Heart left ventricle (tissue), 16 donors: ENCODE data around the gene ITGA11. TPM values are rescaled to one million over a fixed set of nuclear protein-coding genes. Genes with fewer than 3 reads are reported as not detected.
A peak's percentile ranks its signal among the peaks of the same experiment; 100 is the strongest.

Experiments used
- ATAC-seq, 4 donors: fragments of 200-7000 bp; cut with Tn5 transposase; one replicate each; pipeline ENCODE4 v1.9.1; 2020 to 2022; ENCODE audit warnings: moderate library complexity in 4 of 4, mild to moderate bottlenecking in 3 of 4, moderate number of reproducible peaks in 1 of 4
- DNase-seq, 5 donors: peaks; one replicate each; pipeline ENCODE4 v3.0.0-alpha.2; 2020
- H3K27ac ChIP-seq, 12 donors: fragments of 200-600 bp; sonication (generic) in 4 of 12; one replicate each; pipeline versions ENCODE4 v1.5.0 to v1.8.0; 2016 to 2022; ENCODE audit warnings: mild to moderate bottlenecking in 2 of 12
- H3K27me3 ChIP-seq, 9 donors: fragments of 200-600 bp; sonication (generic) in 2 of 9; one replicate each; pipeline versions ENCODE4 v1.5.1 to v1.8.0; 2016 to 2022; ENCODE audit warnings: mild to moderate bottlenecking in 3 of 9
- H3K36me3 ChIP-seq, 9 donors: fragments of 200-600 bp; sonication (generic) in 2 of 9; one replicate each; pipeline versions ENCODE4 v1.5.0 to v1.8.0; 2018 to 2022; ENCODE audit warnings: mild to moderate bottlenecking in 2 of 9
- H3K4me1 ChIP-seq, 12 donors: fragments of 200-600 bp; sonication (generic) in 4 of 12; one replicate each; pipeline versions ENCODE4 v1.5.0 to v1.8.0; 2016 to 2022; ENCODE audit warnings: mild to moderate bottlenecking in 3 of 12
- H3K4me3 ChIP-seq, 12 donors: fragments of 200-600 bp; sonication (generic) in 4 of 12; one replicate each; pipeline versions ENCODE4 v1.5.0 to v1.8.0; 2017 to 2022; ENCODE audit warnings: mild to moderate bottlenecking in 9 of 12, moderate library complexity in 4 of 12
- H3K9me3 ChIP-seq, 12 donors: fragments of 200-600 bp; sonication (generic) in 4 of 12; one replicate each; pipeline versions ENCODE4 v1.5.0 to v1.8.0; 2016 to 2022; ENCODE audit warnings: mild to moderate bottlenecking in 1 of 12
- POLR2A ChIP-seq, 2 donors: fragments of 450-650 bp; IDR thresholded peaks; one replicate each; pipeline ENCODE4 v1.6.1; 2017; ENCODE audit warnings: antibody characterized with exemption in 2 of 2, mild to moderate bottlenecking in 2 of 2, moderate library complexity in 2 of 2
- WGBS, 4 donors: extraction: QIAGEN DNeasy Blood & Tissue Kit in 2 of 4; methylation state at CpG; one replicate each; pipeline versions ENCODE4 v1.1.5 to v1.1.7; 2013 to 2018; 5-methylcytosine and 5-hydroxymethylcytosine counted together
- intact Hi-C, 10 donors: fragments of 100-400 bp; cut with DNase I; formaldehyde crosslinking; loops; one replicate each; pipeline versions ENCODE4 v1.11.1 to v1.14.2; 2022
- polyA plus RNA-seq, 2 donors: library from polyadenylated mRNA; stranded (reverse); fragments of 200-250 nt; gene quantifications; one replicate each; pipeline ENCODE4 v1.2.3, GENCODE V29; 2013
- total RNA-seq, 9 donors: library from RNA; depleted of rRNA in 2 of 9; stranded (reverse); fragments of >200 nt in 2 of 9; fragmentation: NEBNext Ultra II Directional in 3 of 9; extraction: Animal tissue kit (Norgen Biotek cat#: 25700) in 3 of 9; gene quantifications; one replicate each; pipeline versions ENCODE4 v1.1.0 to v1.2.4, GENCODE V29; 2016 to 2023
- TF ChIP-seq, protein P1 (sequence below), 12 donors: fragments of 200-600 bp; sonication (generic) in 4 of 12; IDR thresholded peaks; one replicate each; pipeline versions ENCODE4 v1.5.0 to v1.8.0; 2018 to 2022; ENCODE audit warnings: antibody characterized with exemption in 12 of 12, mild to moderate bottlenecking in 5 of 12
- donor health status: ischemic (EF 13 %, LVEDD 7.1; RV severe dilation, severe dysfunction).
- donor health status: healthy with polysubstance abuse.
- donor health status: DM: no; HTN: yes; CAD: no.
- donor health status: DM: no; HTN: no; CAD: no.
- donor health status: ischemic (EF 25% LVEDD 6.9; RV normal size, moderate dysfunction).
- donor health status: ischemic (EF 25% LVEDD 5.7; RV mildly dilated, moderate dysfunction).
- donor health status: healthy.
- donor health status: DM: yes; HTN: yes; CAD: no.
- donor health status: ischemic (EF 35%, LVEDD 5.7; RV mildly dilated, moderate dysfunction).
- donor health status: nonischemic (EF 11% LVEDD 7.7; RV severe dilation, severe dysfunction).
- donor health status: DM: yes; HTN: yes; CAD: no.
- donor health status: PGD.
- donor health status: ischemic (EF 29% LVEDD 5.4; RV normal size, mild dysfunction).
- donor health status: nonischemic (EF 23%, LVEDD 6.1; RV moderate dilation, normal function).

The ITGA11 gene
- total and polyA plus RNA-seq, 11 donors: 2.1 to 35.5 (median 12.1) TPM

DNA sequence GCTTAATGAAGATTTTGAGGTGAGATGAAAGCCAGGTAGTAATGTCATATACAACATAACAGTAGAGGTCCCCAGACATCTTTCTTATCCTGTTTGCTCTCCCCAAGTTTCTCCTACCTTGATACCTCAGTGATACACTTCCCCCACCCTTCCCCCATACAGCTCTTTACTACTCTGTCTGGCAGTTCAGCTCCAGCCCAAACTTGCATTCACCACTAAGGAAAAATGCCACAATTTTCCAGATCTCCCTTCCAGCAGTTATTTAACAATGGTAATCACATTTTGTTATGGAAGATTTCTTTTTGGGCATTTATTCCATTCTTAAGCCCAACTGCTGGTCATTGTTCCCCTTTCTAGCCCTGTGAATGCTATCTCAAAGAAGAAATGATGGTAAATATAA is 34.9 kb upstream of the ITGA11 start:
- DNase-seq: no peak
- no peak for ATAC-seq
- no peaks in the 10 kb centered on the region for H3K27me3 ChIP-seq
- H3K4me3 ChIP-seq: no peak overlapping the region
- TF ChIP-seq, protein P1, sequence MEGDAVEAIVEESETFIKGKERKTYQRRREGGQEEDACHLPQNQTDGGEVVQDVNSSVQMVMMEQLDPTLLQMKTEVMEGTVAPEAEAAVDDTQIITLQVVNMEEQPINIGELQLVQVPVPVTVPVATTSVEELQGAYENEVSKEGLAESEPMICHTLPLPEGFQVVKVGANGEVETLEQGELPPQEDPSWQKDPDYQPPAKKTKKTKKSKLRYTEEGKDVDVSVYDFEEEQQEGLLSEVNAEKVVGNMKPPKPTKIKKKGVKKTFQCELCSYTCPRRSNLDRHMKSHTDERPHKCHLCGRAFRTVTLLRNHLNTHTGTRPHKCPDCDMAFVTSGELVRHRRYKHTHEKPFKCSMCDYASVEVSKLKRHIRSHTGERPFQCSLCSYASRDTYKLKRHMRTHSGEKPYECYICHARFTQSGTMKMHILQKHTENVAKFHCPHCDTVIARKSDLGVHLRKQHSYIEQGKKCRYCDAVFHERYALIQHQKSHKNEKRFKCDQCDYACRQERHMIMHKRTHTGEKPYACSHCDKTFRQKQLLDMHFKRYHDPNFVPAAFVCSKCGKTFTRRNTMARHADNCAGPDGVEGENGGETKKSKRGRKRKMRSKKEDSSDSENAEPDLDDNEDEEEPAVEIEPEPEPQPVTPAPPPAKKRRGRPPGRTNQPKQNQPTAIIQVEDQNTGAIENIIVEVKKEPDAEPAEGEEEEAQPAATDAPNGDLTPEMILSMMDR (IDR thresholded peaks at IDR 0.05): no peak
- TF ChIP-seq POLR2A (IDR thresholded peaks at IDR 0.05): no peak
- no peak overlapping the region for H3K27ac ChIP-seq
- intact Hi-C loops: no loop called here
- peaks cover 0 to 9% (median 0%) of the 10 kb centered on the region in 12 donors for H3K4me1 ChIP-seq
- H3K9me3 ChIP-seq: no peaks in the 10 kb centered on the region
- no peaks in the 10 kb centered on the region for H3K36me3 ChIP-seq

DNA sequence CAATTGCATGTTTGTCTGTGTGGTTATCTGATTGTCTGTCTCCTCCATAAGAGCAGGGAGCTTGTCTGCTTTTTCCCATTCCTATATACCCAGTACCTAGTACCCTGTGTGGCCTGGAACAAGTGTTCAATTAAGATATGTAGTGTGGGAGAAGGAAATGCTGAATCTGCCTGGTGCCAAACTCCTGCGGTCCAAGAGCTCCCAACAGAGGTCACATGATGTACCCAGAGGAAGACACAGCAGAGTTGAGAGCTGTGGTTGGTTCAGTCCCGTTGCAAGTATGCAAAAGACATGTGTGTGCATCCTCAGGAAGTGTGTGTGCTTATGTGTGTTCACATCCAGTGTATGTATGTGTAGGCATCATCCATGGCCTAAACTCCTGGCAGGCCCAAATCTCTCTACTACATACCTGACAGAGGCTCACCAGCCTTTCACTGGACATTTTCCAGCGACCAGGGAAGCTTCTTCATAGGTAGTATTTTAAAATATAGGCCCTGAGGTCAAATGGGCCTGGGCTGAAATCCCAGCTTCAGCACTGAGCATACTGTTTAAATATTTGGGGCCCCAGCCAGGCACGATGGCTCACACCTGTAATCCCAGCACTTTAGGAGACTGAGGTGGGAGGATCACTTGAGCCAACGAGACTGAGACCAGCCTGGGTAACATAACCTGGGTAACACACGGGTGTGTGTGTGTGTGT is 34.0 kb upstream of the ITGA11 start:
- no peak for TF ChIP-seq POLR2A (IDR thresholded peaks at IDR 0.05)
- TF ChIP-seq, protein P1 (IDR thresholded peaks at IDR 0.05): no peak
- no peak overlapping the region for H3K4me3 ChIP-seq
- no peaks in the 10 kb centered on the region for H3K9me3 ChIP-seq
- H3K4me1 ChIP-seq: peaks cover 0 to 9% (median 0%) of the 10 kb centered on the region in 12 donors
- H3K27ac ChIP-seq: no peak overlapping the region
- WGBS, 4 donors: 66 to 76% (median 73%) methylated on average over 6 of the region's 6 CpGs
- peaks cover 0 to 3% (median 0%) of the 10 kb centered on the region in 9 donors for H3K27me3 ChIP-seq
- intact Hi-C loops: no loop called here
- DNase-seq: no peak
- ATAC-seq: no peak
- no peaks in the 10 kb centered on the region for H3K36me3 ChIP-seq

DNA sequence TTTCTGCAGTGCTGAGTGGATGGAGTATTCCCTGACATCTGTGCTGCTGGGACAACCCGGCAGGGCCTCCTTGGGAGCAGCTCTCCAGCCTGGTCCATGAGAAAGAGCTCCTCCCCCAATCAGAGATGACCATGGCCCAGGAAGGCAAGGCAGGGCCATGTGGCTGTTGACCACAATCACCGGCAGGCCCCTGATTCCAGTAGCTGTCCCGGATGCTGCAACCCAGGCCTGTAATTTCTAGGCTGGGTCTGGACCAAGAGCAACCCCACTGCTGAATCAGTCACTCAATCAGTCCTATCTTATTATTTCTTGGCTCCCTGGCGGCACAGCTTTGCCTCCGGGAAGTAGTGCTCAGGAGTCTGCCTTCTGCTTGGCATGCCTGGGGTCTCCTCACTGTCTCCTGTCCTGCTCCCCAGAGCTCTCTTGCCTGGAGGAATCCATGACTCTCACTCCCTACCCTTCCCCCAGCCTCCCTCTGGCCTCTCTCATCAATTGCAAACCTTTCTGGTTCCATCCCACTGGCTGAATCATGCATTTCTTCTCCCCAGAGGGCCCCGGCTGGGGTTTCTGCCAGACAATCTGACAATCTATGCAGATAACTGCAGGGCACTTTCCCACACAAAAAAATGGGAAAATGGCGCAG is 32.6 kb upstream of the ITGA11 start:
- H3K36me3 ChIP-seq: no peaks in the 10 kb centered on the region
- peaks cover 0 to 4% (median 0%) of the 10 kb centered on the region in 12 donors for H3K4me1 ChIP-seq
- H3K9me3 ChIP-seq: peaks cover 0 to 7% (median 3%) of the 10 kb centered on the region in 12 donors
- TF ChIP-seq POLR2A (IDR thresholded peaks at IDR 0.05): no peak
- TF ChIP-seq, protein P1 (IDR thresholded peaks at IDR 0.05): no peak
- no peak overlapping the region for H3K27ac ChIP-seq
- no peak for DNase-seq
- intact Hi-C loops: no loop called here
- no peak overlapping the region for H3K4me3 ChIP-seq
- 73 to 81% (median 77%) methylated on average over 7 of the region's 7 CpGs for WGBS, 4 donors
- ATAC-seq: no peak
- H3K27me3 ChIP-seq: peaks cover 0 to 8% (median 0%) of the 10 kb centered on the region in 9 donors

DNA sequence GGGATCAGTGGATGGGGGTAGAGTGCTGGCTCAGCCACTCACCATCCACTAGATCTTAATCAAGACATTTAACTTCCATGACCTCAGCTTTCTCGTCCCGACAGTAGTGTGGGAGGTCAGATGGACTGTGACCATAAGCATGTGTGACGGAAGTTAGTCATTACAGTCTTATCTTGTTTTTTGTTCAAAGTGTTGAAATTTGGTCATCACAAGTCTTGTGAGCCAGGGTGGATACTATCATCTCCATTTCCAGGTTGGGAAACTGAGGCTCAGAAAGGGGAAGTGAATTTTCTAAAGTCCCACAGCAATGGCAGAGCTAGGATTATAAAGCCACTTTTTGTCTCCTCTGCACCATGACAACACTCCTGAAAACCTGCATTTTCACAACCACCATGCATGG is 32.0 kb upstream of the ITGA11 start:
- H3K36me3 ChIP-seq: no peaks in the 10 kb centered on the region
- H3K27me3 ChIP-seq: peaks cover 0 to 8% (median 0%) of the 10 kb centered on the region in 9 donors
- H3K4me1 ChIP-seq: peaks cover 0 to 4% (median 0%) of the 10 kb centered on the region in 12 donors
- intact Hi-C loops: no loop called here
- peaks cover 0 to 7% (median 3%) of the 10 kb centered on the region in 12 donors for H3K9me3 ChIP-seq
- no peak overlapping the region for H3K27ac ChIP-seq
- no peak overlapping the region for H3K4me3 ChIP-seq
- no peak for DNase-seq
- peak in 1 of 4 donors; percentile 34 for ATAC-seq
- TF ChIP-seq, protein P1 (IDR thresholded peaks at IDR 0.05): no peak
- TF ChIP-seq POLR2A (IDR thresholded peaks at IDR 0.05): no peak
- WGBS, 4 donors: 64 to 78% (median 73%) methylated on average over 3 of the region's 3 CpGs
